Measurements from ENCODE around the gene GDF15.
"Not testable (repeated sequence)": the region's sequence is repeated elsewhere in the genome, so short reads cannot be mapped to it uniquely, and the experiment has no call there.

GDF15 gene

GRCh38 chr19:18351544-18351943 lies 34.4 kb upstream of the GDF15 start:
- Histone ChIP-seq H3K4me1 (ENCODE audit: insufficient read depth, low read length, poor library complexity, severe bottlenecking) (no peaks in the 10 kb centered on the region), H3F3A (ENCODE audit: low read depth) (no peaks in the 10 kb centered on the region), H3K9me2 (replicated peaks; ENCODE audit: low read depth, low read length) (no peaks in the 10 kb centered on the region), H3K9me3 (ENCODE audit: insufficient read depth, low read depth, low read length) (no peaks in the 10 kb centered on the region), H3K9ac (ENCODE audit: low read depth, low read length, poor library complexity, severe bottlenecking) (no peak overlapping the region), H3K4me2 (ENCODE audit: low read depth, low read length, poor library complexity, severe bottlenecking) (no peak overlapping the region), H3K4me3 (ENCODE audit: low read length, poor library complexity, severe bottlenecking) (no peak overlapping the region), H4K20me1 (ENCODE audit: insufficient read depth, low read length, poor library complexity, severe bottlenecking) (no peaks in the 10 kb centered on the region), H3K27me3 (ENCODE audit: insufficient read depth, low read length, poor library complexity, severe bottlenecking) (no peaks in the 10 kb centered on the region), H3K36me3 (ENCODE audit: insufficient read depth, low read length) (peaks cover 8% of the 10 kb centered on the region; the same call in 1 of the 2 replicates), H3K79me2 (ENCODE audit: insufficient read depth, low read length) (no peaks in the 10 kb centered on the region; the same call in 1 of the 2 replicates), H2AFZ (ENCODE audit: low read length) (no peak overlapping the region)
- TF ChIP-seq CTCF (conservative IDR thresholded peaks at IDR 0.05; ENCODE audit: low read length) (no peak), EZH2phosphoT487 (IDR thresholded peaks at IDR 0.05; ENCODE audit: borderline replicate concordance) (no peak)

GRCh38 chr19:18353378-18354005 lies 32.5 kb upstream of the GDF15 start:
- TF ChIP-seq CTCF (conservative IDR thresholded peaks at IDR 0.05; ENCODE audit: low read length) (no peak), EZH2phosphoT487 (IDR thresholded peaks at IDR 0.05; ENCODE audit: borderline replicate concordance) (no peak)
- Histone ChIP-seq H3F3A (ENCODE audit: low read depth) (no peaks in the 10 kb centered on the region), H3K4me2 (ENCODE audit: low read depth, low read length, poor library complexity, severe bottlenecking) (no peak overlapping the region), H4K20me1 (ENCODE audit: insufficient read depth, low read length, poor library complexity, severe bottlenecking) (no peaks in the 10 kb centered on the region), H3K79me2 (ENCODE audit: insufficient read depth, low read length) (no peaks in the 10 kb centered on the region; the same call in 1 of the 2 replicates), H3K4me3 (ENCODE audit: low read length, poor library complexity, severe bottlenecking) (no peak overlapping the region), H2AFZ (ENCODE audit: low read length) (no peak overlapping the region), H3K4me1 (ENCODE audit: insufficient read depth, low read length, poor library complexity, severe bottlenecking) (no peaks in the 10 kb centered on the region), H3K9me3 (ENCODE audit: insufficient read depth, low read depth, low read length) (no peaks in the 10 kb centered on the region), H3K36me3 (ENCODE audit: insufficient read depth, low read length) (peaks cover 27% of the 10 kb centered on the region; the same call in 1 of the 2 replicates), H3K27me3 (ENCODE audit: insufficient read depth, low read length, poor library complexity, severe bottlenecking) (no peaks in the 10 kb centered on the region), H3K9ac (ENCODE audit: low read depth, low read length, poor library complexity, severe bottlenecking) (no peak overlapping the region), H3K9me2 (replicated peaks; ENCODE audit: low read depth, low read length) (no peaks in the 10 kb centered on the region)

GRCh38 chr19:18354743-18355142 lies 31.2 kb upstream of the GDF15 start:
- peaks cover 40% of the 10 kb centered on the region; the same call in 1 of the 2 replicates for H3K36me3 ChIP-seq (ENCODE audit: insufficient read depth, low read length)
- not testable (repeated sequence) for H3K9me2 ChIP-seq (replicated peaks; ENCODE audit: low read depth, low read length); H3K27me3 ChIP-seq (ENCODE audit: insufficient read depth, low read length, poor library complexity, severe bottlenecking); H3K4me1 ChIP-seq (ENCODE audit: insufficient read depth, low read length, poor library complexity, severe bottlenecking); H4K20me1 ChIP-seq (ENCODE audit: insufficient read depth, low read length, poor library complexity, severe bottlenecking); H3K4me3 ChIP-seq (ENCODE audit: low read length, poor library complexity, severe bottlenecking); H3F3A ChIP-seq (ENCODE audit: low read depth); H2AFZ ChIP-seq (ENCODE audit: low read length); H3K9me3 ChIP-seq (ENCODE audit: insufficient read depth, low read depth, low read length); H3K4me2 ChIP-seq (ENCODE audit: low read depth, low read length, poor library complexity, severe bottlenecking); H3K79me2 ChIP-seq (ENCODE audit: insufficient read depth, low read length); H3K9ac ChIP-seq (ENCODE audit: low read depth, low read length, poor library complexity, severe bottlenecking)

- H3K9me3 ChIP-seq (ENCODE audit: insufficient read depth, low read depth, low read length) = no peaks in the 10 kb centered on the region
- H3K27me3 ChIP-seq (ENCODE audit: insufficient read depth, low read length, poor library complexity, severe bottlenecking) = no peaks in the 10 kb centered on the region
- H3F3A ChIP-seq (ENCODE audit: low read depth) = no peaks in the 10 kb centered on the region
- no peaks in the 10 kb centered on the region for H4K20me1 ChIP-seq (ENCODE audit: insufficient read depth, low read length, poor library complexity, severe bottlenecking)
- H3K79me2 ChIP-seq (ENCODE audit: insufficient read depth, low read length) = no peaks in the 10 kb centered on the region; the same call in 1 of the 2 replicates
- H3K9ac ChIP-seq (ENCODE audit: low read depth, low read length, poor library complexity, severe bottlenecking) = no peak overlapping the region
- no peak overlapping the region for H2AFZ ChIP-seq (ENCODE audit: low read length)
- no peaks in the 10 kb centered on the region for H3K9me2 ChIP-seq (replicated peaks; ENCODE audit: low read depth, low read length)
- H3K4me3 ChIP-seq (ENCODE audit: low read length, poor library complexity, severe bottlenecking) = no peak overlapping the region
- no peak overlapping the region for H3K4me2 ChIP-seq (ENCODE audit: low read depth, low read length, poor library complexity, severe bottlenecking)
- peaks cover 49% of the 10 kb centered on the region; the same call in 1 of the 2 replicates for H3K36me3 ChIP-seq (ENCODE audit: insufficient read depth, low read length)
- no peaks in the 10 kb centered on the region for H3K4me1 ChIP-seq (ENCODE audit: insufficient read depth, low read length, poor library complexity, severe bottlenecking)
- TF ChIP-seq CTCF (conservative IDR thresholded peaks at IDR 0.05; ENCODE audit: low read length) = no peak
Observed at GRCh38 chr19:18357041-18357440, 28.9 kb upstream of the GDF15 start.

All from Loucy (cell line).